Dedifferentiated amniotic fluid mesenchymal stem cell (primary cell): ENCODE data around the gene HOXD12.

Experiments
- DNase-seq: peaks from one replicate; pipeline ENCODE4 v3.0.0-alpha.2; 2016; ENCODE audit errors: extremely low spot score

HOXD12 gene

DNA sequence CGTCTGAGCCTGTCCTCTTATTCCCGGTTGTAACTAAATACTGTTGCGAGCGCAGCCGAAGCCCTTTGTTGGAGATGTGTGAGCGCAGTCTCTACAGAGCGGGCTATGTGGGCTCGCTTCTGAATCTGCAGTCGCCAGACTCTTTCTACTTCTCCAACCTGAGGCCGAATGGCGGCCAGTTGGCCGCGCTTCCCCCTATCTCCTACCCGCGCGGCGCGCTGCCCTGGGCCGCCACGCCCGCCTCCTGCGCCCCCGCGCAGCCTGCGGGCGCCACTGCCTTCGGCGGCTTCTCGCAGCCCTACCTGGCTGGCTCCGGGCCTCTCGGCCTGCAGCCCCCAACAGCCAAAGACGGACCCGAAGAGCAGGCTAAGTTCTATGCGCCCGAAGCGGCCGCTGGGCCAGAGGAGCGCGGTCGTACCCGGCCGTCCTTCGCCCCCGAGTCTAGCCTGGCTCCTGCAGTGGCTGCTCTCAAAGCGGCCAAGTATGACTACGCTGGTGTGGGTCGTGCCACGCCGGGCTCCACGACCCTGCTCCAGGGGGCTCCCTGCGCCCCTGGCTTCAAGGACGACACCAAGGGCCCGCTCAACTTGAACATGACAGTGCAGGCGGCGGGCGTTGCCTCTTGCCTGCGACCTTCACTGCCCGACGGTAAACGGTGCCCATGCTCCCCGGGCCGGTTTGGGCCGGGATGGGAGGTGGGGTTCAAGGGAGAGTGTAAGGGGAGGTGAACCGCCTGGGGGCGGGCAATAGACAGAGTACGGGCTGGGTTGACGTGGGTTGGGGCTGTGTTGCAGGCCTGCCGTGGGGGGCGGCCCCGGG lies at the start of gene HOXD12:
Gene HOXD12, plus strand, starts transcription at position 68 of the 819 bp plus-strand sequence. Its CDS starts 7 bp downstream, at position 75.
- no peak for DNase-seq

DNA sequence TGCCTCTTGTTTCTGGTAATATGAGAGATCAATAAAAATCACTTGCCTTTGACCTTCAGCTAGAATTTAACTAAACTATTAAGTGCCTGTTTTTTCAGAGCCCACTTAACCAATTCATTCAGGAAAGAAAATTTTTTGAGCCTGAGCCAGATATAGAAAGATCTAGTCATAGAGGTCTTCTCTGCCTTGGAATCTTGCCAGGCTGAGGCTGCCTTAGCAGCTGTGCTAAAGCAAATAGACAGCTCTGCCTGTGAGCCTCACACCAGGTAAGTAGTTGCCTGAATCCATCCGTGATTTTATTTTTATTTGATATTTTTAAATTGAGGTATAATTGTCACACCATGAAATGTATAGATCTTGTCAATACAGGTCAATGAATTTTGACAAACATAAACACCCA lies 43.2 kb upstream of the HOXD12 start:
- no peak for DNase-seq

- DNase-seq = no peak
Observed at GRCh38 chr2:176063958-176064357, 35.6 kb upstream of the HOXD12 start.

DNA sequence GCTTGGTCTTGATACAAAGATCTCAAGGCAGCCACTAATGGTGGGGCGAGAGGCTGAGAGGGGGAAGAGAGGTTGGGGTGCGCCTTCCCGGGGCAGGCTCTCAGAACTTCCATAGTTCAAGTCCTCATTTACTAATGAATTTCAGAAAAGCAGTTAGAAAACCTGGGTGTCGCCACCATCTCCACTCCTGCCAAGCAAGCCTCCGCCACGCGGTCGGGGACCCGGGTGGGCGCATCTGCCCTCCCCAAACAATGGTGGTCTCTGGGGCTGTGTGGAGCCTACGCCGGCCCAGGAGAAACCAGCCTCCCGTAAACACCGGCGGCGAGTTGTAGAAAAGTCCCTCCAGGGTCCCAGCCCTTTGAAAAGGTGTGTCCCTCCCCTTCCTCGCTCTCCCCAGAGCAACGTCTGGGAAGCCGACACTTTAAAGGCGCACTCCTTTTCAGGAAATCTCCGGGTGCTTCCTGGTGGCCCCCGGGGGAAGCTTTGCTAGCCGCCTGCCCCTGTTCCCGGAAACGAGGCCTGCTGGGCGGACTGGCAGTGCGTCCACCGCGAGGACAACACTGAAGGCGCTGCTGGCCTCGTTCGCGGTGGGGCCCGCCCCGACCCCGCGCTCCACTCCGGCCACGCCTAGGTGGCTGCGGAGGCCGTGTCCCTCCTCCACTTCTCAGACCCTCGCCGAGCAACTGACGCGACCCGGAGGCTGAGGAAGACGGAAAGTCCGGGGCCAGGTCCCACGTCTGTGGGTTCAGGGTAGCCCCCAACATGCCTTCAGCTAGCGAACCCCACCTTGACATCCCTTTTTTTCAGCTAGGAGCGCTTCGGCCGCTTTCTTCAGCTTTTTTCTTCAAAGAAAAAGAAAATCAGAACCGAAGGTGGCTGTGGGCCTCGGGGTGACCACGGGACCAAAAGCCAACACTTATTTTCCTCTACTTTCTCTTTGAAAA lies 32.7 kb upstream of the HOXD12 start:
- no peak for DNase-seq

DNA sequence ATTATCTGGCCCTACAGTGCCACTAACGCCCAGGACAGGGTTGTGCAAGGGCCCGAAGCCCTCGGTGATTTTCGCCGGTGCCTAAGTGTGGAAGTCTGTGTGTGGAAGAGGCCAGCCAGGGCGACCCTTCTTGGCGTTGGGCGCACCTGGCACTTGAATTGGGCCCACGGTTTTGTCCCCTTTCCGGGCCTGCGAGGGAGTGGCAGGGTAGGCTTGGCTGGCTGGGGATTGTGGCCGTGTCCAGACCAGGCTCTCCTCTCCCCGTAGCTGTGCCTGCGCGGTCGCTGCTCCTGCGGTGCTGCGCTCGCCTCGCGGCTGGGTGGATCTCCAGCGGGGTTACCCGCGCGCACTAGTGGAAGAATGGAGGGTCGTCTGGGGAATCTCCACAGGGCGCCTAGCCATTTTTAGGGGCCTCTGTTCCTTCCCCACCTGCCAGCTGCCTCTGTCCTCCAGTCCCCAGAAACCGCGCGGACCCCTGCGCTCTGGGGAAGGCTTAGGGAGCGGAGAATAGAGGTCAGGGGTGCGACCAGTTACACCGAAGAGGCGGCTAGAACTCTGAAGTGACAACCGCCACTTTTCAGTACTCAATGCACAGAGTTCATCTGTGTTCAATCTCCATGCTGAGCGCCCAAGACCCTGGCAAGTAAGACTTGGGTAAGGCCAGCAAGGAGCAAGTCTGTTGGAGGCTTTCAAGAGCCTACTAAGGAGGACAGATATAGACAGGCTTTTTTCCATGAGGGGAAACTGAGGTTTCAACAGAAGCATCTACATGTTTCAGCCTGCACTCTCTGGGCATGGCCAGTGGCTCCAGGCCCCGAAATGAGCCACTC lies 31.8 kb upstream of the HOXD12 start:
- DNase-seq = no peak

GRCh38 chr2:176068419-176068832 lies 31.2 kb upstream of the HOXD12 start:
- DNase-seq = no peak

GRCh38 chr2:176071330-176072291 lies 28.0 kb upstream of the HOXD12 start:
- no peak for DNase-seq

DNA sequence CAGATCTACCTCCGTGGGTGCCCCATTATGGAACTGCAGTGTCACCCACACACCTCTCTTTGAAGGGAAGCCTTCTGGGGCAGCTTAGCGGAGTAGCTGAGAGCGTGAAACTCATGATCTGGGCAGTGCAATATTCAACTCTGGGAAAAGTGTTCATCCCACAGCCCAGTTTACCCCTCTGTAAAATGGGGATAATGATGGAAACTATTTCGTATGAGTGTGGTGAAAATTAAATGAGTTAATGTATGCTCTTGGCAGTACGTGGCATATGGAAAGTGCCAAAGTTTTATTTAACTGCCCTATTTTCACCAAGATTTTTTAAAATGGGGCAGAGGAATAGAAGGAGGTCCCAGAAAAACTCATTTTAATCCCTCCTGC lies 27.3 kb upstream of the HOXD12 start:
- DNase-seq = no peak

DNA sequence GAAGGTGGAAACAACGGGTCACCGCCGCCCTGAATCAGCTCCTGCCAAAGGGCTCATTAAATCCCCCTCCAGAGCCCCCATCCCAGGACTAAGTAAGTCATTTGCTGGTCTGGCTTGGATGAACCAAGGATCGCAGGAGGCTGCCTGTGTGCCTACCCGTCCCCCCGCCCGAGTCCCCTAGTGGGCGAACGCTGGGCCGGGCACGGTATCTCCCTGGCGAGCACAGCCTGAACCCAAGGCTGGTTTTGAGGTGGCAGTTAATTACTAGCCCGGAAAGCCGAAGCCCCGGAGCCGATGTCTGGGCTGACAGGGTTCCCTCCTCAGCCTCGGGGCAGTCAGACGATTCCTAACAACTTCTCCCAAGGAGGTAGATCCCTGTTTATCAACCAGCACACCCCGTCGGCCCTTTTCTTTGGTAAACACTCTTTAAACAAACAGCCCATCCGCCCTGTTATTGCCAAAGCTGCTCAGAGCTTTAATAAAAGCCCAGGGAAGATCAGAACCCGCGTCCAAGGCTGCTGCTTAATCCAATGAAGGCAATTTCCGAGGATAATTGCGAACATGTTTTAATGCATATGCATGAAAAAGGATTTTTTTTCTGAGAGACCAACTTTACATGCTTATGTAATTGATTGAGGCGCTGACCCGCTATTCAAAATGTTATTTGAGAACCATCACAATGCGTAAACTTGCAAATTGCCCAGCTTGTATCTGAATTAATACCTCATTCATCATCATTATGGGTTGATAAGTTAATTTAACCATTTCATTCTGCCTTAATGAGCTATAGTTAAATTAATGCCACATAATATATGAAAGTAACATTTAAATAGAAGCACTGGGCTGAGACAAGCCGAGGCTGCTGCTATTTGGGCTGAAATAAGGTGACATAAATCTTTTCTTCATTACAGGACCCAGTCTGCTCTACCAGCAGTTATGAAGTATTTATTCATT lies 26.4 kb upstream of the HOXD12 start:
- DNase-seq = no peak

- no peak for DNase-seq
Observed at GRCh38 chr2:176074919-176075425, 24.6 kb upstream of the HOXD12 start.

GRCh38 chr2:176075481-176075880 lies 24.1 kb upstream of the HOXD12 start:
- no peak for DNase-seq

- DNase-seq = no peak
Observed at GRCh38 chr2:176076063-176076462, 23.5 kb upstream of the HOXD12 start.

DNA sequence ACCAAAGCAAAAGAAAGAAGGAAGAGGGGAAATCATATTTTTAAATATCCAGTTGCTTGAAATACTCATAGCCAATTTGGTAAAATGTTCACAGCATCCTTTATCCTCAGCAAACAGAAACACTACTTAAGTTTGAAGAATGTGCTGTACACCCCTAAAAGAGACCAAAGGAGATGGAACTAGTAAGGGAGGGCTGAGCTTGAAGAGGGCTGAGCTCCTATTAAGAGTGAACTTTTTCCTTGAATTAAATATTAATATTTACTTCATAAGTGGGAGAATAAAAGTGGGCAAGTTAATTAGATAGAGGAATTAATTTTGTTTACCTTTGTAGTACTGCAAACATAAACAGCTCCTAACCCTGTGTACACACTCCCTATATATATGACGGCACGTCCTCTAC lies 22.8 kb upstream of the HOXD12 start:
- DNase-seq = no peak

DNA sequence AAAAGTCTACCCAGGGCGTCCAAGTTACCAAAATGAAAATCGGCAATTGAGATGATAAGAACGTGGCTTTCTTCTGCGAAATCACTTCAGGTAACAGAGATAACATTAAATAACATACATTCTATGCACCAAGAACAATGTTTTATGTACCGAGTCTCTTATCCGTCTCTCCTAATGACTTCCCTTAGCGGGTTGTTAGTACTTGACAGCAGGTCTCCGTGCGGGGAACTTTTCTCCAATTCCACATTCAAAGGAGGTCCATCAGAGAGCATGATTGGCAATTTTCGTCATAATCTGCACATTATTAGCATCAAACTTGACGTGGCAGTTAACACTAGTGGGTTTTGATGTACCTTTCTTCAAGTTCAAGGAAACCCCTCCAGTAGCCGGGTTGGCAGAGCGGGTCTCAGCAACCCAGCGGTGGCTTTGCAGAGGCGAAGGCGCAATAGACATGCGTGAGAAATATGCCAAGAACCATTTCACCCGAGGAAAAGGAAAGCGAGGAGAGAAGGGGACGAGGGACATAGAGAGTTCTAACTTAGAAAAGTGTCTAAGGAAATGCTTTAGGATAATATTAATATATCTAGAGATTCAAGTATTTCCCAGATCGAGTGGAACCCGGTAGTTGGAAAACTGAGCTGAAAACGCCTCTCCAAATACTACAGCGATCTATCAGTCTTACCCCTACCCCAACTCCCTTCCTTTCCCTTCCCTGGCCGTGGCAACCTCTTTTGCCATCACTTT lies 20.9 kb upstream of the HOXD12 start:
- no peak for DNase-seq

- DNase-seq = no peak
Observed at GRCh38 chr2:176079285-176079830, 20.2 kb upstream of the HOXD12 start.

DNA sequence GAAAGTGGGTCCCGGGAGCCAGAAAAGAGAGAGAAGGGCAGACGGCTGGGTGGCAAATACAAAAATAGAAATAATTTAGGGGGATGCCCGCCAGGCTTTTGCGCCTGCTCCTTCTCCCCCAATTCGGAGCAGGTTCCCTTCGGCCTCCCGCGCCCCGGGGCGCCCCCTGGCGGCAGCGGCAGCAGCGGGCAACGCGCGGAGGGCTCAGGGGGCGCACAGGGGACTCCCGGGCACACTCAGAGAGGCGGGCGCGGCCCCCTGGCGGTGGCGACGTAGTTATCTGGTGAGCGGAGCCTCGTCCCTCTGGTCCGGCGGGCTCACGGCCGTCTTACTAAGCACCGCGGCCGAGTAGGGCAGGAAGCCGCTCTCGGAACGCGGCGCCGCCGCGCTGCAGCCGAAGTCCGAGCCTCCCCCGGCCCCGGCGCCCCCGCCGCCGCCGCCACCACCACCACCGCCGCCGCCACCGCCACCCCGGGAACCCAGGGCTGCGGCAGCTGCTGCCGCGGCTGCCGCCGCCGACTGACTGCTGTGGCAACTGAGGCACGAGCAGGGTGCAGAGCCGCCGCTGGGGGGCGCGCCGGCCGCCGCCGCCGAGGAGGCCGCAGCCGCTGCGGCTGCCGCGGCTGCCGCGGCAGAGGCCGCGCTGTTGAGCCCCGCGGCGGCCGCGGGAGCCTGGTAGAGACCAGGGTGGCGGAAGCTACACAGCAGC lies 19.6 kb upstream of the HOXD12 start:
- no peak for DNase-seq

DNA sequence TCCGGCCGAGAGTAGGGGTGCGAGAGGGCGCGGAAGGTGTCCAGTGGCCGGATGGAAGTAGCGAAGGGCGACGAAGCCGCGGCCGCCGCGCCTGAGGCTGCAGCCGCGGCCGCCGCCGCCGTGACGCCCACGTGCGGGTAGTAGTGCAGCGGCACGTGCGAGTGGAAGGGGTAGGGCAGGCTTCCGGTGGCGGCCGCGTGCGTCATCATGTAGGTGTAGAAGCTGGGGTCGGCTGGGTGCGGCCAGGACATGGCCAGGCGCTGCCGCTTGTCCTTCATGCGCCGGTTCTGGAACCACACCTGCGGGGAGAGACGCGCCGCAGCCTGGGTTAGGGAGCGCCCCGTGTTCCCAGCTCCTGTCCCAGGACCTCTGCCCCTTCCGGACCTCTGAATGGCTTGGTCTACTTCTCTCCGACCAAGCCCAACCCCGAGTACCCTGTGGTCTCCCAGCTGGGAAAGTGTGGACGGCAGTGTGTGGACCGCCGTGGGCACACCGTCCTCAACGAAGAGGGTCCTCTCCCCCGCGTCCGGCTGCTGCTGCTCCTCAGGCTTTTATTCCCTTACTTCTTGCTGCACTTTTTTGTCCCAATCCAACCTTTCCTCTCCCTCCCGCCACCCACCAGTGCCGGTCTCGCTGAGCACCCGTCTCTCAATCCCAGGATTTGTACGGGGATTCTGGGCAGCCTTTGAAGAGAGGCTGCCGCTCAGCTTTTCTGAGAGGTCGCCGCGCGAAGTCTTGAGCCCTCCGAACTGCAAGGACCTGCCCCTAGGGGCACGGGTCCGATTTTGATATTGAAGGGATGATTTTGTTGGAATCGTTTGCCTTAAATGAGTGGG lies 18.8 kb upstream of the HOXD12 start:
- DNase-seq = no peak
